Esophagus muscularis mucosa (tissue), 4 donors: ENCODE results near the gene TC2N. TPM values are rescaled to one million over a fixed set of nuclear protein-coding genes. Genes with fewer than 3 reads are reported as not detected.

ENCODE experiments used
- DNase-seq: peaks from one replicate; pipeline ENCODE4 v3.0.0-alpha.2; 2017; ENCODE audit errors: extremely low spot score
- H3K27ac ChIP-seq, 4 donors: fragments of 200-600 bp; sonication (generic); replicated peaks in 1 of 4; 1 replicate in 3 of 4; 2 replicates in 1 of 4; pipeline ENCODE4 v1.5.1; 2016 to 2019; ENCODE audit warnings: mild to moderate bottlenecking in 1 of 4
- H3K27me3 ChIP-seq, 4 donors: fragments of 200-600 bp; sonication (generic); one replicate each; pipeline versions ENCODE4 v1.5.1 to v1.6.0; 2016 to 2019
- H3K36me3 ChIP-seq, 4 donors: fragments of 200-600 bp; sonication (generic); one replicate each; pipeline ENCODE4 v1.5.1; 2016 to 2019
- H3K4me1 ChIP-seq, 4 donors: fragments of 200-600 bp; sonication (generic); one replicate each; pipeline ENCODE4 v1.5.1; 2016 to 2019
- H3K4me3 ChIP-seq, 4 donors: fragments of 200-600 bp; sonication (generic); 1 replicate in 2 of 4; 2 replicates in 2 of 4; pipeline ENCODE4 v1.5.1; 2016 to 2019; ENCODE audit warnings: mild to moderate bottlenecking in 4 of 4, moderate library complexity in 1 of 4
- H3K9me3 ChIP-seq, 4 donors: fragments of 200-600 bp; sonication (generic); 1 replicate in 3 of 4; 2 replicates in 1 of 4; pipeline ENCODE4 v1.5.1; 2016 to 2019
- EP300 ChIP-seq: sonication (generic); formaldehyde crosslinking; IDR thresholded peaks from one replicate; pipeline ENCODE4 v1.6.1; 2017; ENCODE audit warnings: antibody characterized with exemption
- POLR2A ChIP-seq: fragments of 450-650 bp; IDR thresholded peaks from one replicate; pipeline ENCODE4 v1.6.1; 2017; ENCODE audit warnings: antibody characterized with exemption, moderate library complexity, mild to moderate bottlenecking, low read depth
- POLR2AphosphoS5 ChIP-seq, 2 donors: sonication (generic); formaldehyde crosslinking; IDR thresholded peaks; one replicate each; pipeline ENCODE4 v1.6.1; 2017; ENCODE audit warnings: antibody characterized with exemption in 2 of 2
- WGBS: methylation state at CpG from one replicate; pipeline ENCODE4 v1.1.5; 2018; 5-methylcytosine and 5-hydroxymethylcytosine counted together
- intact Hi-C: fragments of 100-400 bp; cut with DNase I; formaldehyde crosslinking; loops from one replicate; pipeline ENCODE4 v1.15.1; 2023
- total RNA-seq, 4 donors: library from RNA; depleted of rRNA; stranded (reverse); fragments of >200 nt; gene quantifications; one replicate each; pipeline versions ENCODE4 v1.1.0 to v1.2.1, GENCODE V29; 2016
- TF ChIP-seq, protein P1 (sequence below), 3 experiments: fragments of 200-600 bp in 2 of 3; fragments of 450-650 bp in 1 of 3; sonication (generic) in 2 of 3; IDR thresholded peaks; one replicate each; pipeline ENCODE4 v1.5.1; 2017 to 2019; ENCODE audit warnings: antibody characterized with exemption in 3 of 3, mild to moderate bottlenecking in 2 of 3, moderate library complexity in 1 of 3

Gene TC2N
- total RNA-seq, 4 donors from 2014 or later: 17.8 to 27.8 (median 23.7) TPM

DNA sequence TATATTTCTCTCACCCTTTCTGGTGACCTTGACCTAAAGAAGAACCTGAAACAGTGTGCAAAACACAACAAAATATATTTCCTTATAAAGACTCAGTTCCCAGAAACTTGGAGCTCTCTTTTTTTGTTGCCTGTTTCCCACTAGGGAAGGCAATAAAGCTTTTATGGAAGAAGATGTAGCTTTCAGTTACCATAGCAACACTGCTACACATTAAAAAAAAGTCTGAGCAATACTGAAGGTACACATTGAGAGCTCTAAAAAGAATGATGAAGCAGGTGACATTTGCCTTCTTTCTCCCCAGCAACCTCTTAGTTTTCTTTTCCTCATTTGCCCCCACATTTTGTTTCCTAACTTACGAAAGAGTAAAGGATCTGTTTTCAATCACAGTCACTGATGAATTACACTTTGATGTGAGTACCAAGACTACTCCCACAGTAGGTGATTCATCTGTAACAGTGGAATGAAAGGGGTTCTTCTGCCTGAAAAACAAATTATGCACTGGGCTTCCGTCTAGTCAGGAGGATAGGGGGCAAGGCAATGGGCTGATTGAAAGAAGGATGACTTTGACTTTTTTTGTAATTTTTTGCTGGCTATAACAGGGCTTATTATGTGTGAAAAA, 134.4 kb downstream of the TC2N start:
- no peaks in the 10 kb centered on the region for H3K9me3 ChIP-seq
- TF ChIP-seq, protein P1, sequence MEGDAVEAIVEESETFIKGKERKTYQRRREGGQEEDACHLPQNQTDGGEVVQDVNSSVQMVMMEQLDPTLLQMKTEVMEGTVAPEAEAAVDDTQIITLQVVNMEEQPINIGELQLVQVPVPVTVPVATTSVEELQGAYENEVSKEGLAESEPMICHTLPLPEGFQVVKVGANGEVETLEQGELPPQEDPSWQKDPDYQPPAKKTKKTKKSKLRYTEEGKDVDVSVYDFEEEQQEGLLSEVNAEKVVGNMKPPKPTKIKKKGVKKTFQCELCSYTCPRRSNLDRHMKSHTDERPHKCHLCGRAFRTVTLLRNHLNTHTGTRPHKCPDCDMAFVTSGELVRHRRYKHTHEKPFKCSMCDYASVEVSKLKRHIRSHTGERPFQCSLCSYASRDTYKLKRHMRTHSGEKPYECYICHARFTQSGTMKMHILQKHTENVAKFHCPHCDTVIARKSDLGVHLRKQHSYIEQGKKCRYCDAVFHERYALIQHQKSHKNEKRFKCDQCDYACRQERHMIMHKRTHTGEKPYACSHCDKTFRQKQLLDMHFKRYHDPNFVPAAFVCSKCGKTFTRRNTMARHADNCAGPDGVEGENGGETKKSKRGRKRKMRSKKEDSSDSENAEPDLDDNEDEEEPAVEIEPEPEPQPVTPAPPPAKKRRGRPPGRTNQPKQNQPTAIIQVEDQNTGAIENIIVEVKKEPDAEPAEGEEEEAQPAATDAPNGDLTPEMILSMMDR (IDR thresholded peaks at IDR 0.05): no peak
- no peak for TF ChIP-seq POLR2AphosphoS5 (IDR thresholded peaks at IDR 0.05)
- no peak for TF ChIP-seq EP300
- no peak for TF ChIP-seq POLR2A
- no peaks in the 10 kb centered on the region for H3K36me3 ChIP-seq
- no peak overlapping the region for H3K27ac ChIP-seq
- no peak for DNase-seq
- no peak overlapping the region for H3K4me3 ChIP-seq
- H3K27me3 ChIP-seq: no peaks in the 10 kb centered on the region
- peaks cover 0 to 14% (median 4%) of the 10 kb centered on the region in 4 donors for H3K4me1 ChIP-seq
- intact Hi-C loops: no loop called here
- WGBS: 27% methylated on average over 2 of the region's 2 CpGs

- DNase-seq: no peak
- no peak overlapping the region for H3K4me3 ChIP-seq
- H3K4me1 ChIP-seq: peaks cover 0 to 16% (median 4%) of the 10 kb centered on the region in 4 donors
- intact Hi-C loops: no loop called here
- no peaks in the 10 kb centered on the region for H3K36me3 ChIP-seq
- TF ChIP-seq EP300 (no peak), POLR2A (no peak), POLR2AphosphoS5 (IDR thresholded peaks at IDR 0.05) (no peak)
- TF ChIP-seq, protein P1 (IDR thresholded peaks at IDR 0.05): no peak
- H3K9me3 ChIP-seq: no peaks in the 10 kb centered on the region
- H3K27ac ChIP-seq: no peak overlapping the region
- WGBS: 76% methylated on average over 5 of the region's 5 CpGs
- H3K27me3 ChIP-seq: no peaks in the 10 kb centered on the region
Observed at GRCh38 chr14:91732439-91732838, 134.9 kb downstream of the TC2N start.

GRCh38 chr14:91731986-91732385, 135.3 kb downstream of the TC2N start, which contains the start of gene CATSPERB:
TSS of gene CATSPERB (minus strand) at chr14:91732086. CDS start at chr14:91729479, 2,607 bp downstream.
- intact Hi-C loops: no loop called here
- DNase-seq: no peak
- 94% methylated on average over 2 of the region's 2 CpGs for WGBS
- H3K4me1 ChIP-seq: peaks cover 0 to 21% (median 9%) of the 10 kb centered on the region in 4 donors
- no peaks in the 10 kb centered on the region for H3K27me3 ChIP-seq
- H3K27ac ChIP-seq: no peak within 1 kb of the TSS
- TF ChIP-seq EP300 (no peak), POLR2A (no peak), POLR2AphosphoS5 (IDR thresholded peaks at IDR 0.05) (no peak)
- TF ChIP-seq, protein P1 (IDR thresholded peaks at IDR 0.05): no peak
- no peaks in the 10 kb centered on the region for H3K9me3 ChIP-seq
- H3K4me3 ChIP-seq: no peak within 1 kb of the TSS
- no peaks in the 10 kb centered on the region for H3K36me3 ChIP-seq

- Histone ChIP-seq H3K27me3 (no peaks in the 10 kb centered on the region), H3K27ac (no peak overlapping the region), H3K9me3 (no peaks in the 10 kb centered on the region), H3K36me3 (no peaks in the 10 kb centered on the region), H3K4me3 (no peak overlapping the region), H3K4me1 (peaks cover 0 to 30% (median 16%) of the 10 kb centered on the region in 4 donors)
- no peak for DNase-seq
- intact Hi-C loops: no loop called here
- TF ChIP-seq, protein P1 (IDR thresholded peaks at IDR 0.05): no peak
- no peak for TF ChIP-seq POLR2AphosphoS5 (IDR thresholded peaks at IDR 0.05)
- no peak for TF ChIP-seq EP300
- no peak for TF ChIP-seq POLR2A
- 80% methylated on average over 2 of the region's 2 CpGs for WGBS
Observed at GRCh38 chr14:91731018-91731417, 136.3 kb downstream of the TC2N start.
